DOHH2 (cell line): ENCODE data around the gene CCDC138.

Source experiments
- CTCF ChIP-seq: fragments of 200-600 bp; sonication (generic); IDR thresholded peaks from one replicate; pipeline ENCODE4 v1.5.1; 2014; ENCODE audit warnings: antibody characterized with exemption, mild to moderate bottlenecking, low read depth, low read length; ENCODE audit not compliant: poor library complexity, severe bottlenecking
- EZH2phosphoT487 ChIP-seq: fragments of 200-600 bp; sonication (generic); IDR thresholded peaks from 2 replicates; pipeline ENCODE4 v1.6.1; 2017; ENCODE audit warnings: borderline replicate concordance, mild to moderate bottlenecking, antibody characterized with exemption, low read length, moderate library complexity, mixed read lengths

- TF ChIP-seq CTCF (no peak), EZH2phosphoT487 (no peak)
Measured at GRCh38 chr2:108870069-108870644, 83.6 kb downstream of the CCDC138 start.
